H1 (cell line): ENCODE results near the gene RMND5B. TPM values are rescaled to one million over a fixed set of nuclear protein-coding genes. Genes with fewer than 3 reads are reported as not detected.
A peak's percentile ranks its signal among the peaks of the same experiment; 100 is the strongest.

Source experiments
- CTCF ChIA-PET: fragments of 300-600 bp; sonication (Branson Sonifier 250); formaldehyde crosslinking; loops from one replicate; lab custom pipeline; 2021; ENCODE audit not compliant: partially characterized antibody; lab: Charles Lee
- POLR2A ChIA-PET: fragments of 300-600 bp; sonication (Branson Sonifier 250); formaldehyde crosslinking; loops from one replicate; lab custom pipeline; 2021; ENCODE audit warnings: inconsistent platforms; ENCODE audit not compliant: partially characterized antibody; lab: Charles Lee
- DNase-seq, 2 experiments: peaks; one replicate each; pipeline versions ENCODE4 v3.0.0 to v3.0.0-alpha.2; 2010 to 2022; ENCODE audit warnings: low spot score in 2 of 2, low read depth in 1 of 2, mixed read lengths in 1 of 2
- FAIRE-seq: peaks from 2 replicates; lab custom pipeline; 2011; peaks lifted over from hg19 to GRCh38; lab: Jason Lieb, UNC
- H2AFZ ChIP-seq: 2 replicates; pipeline ENCODE4 v1.8.1; 2012; ENCODE audit warnings: low read length, inconsistent platforms
- H2AK5ac ChIP-seq: 2 replicates; pipeline ENCODE4 v1.6.1; 2013; ENCODE audit warnings: low read depth, low read length
- H2BK120ac ChIP-seq: replicated peaks from 2 replicates; pipeline ENCODE3; 2013; ENCODE audit warnings: low read depth, low read length, inconsistent platforms
- H2BK12ac ChIP-seq: 2 replicates; pipeline ENCODE4 v1.6.1; 2013; ENCODE audit warnings: low read depth, low read length
- H2BK15ac ChIP-seq: 2 replicates; pipeline ENCODE4 v1.6.1; 2013; ENCODE audit warnings: low read length
- H2BK20ac ChIP-seq: 2 replicates; pipeline ENCODE4 v1.6.1; 2013; ENCODE audit warnings: low read length
- H2BK5ac ChIP-seq: 2 replicates; pipeline ENCODE4 v1.6.1; 2013; ENCODE audit warnings: low read depth, low read length
- H3K14ac ChIP-seq: 2 replicates; pipeline ENCODE4 v1.6.1; 2013; ENCODE audit warnings: inconsistent platforms; ENCODE audit not compliant: insufficient read length
- H3K18ac ChIP-seq: 2 replicates; pipeline ENCODE4 v1.6.1; 2013; ENCODE audit warnings: low read length; ENCODE audit errors: extremely low read depth
- H3K23ac ChIP-seq: 2 replicates; pipeline ENCODE4 v1.6.1; 2013; ENCODE audit warnings: inconsistent platforms; ENCODE audit not compliant: insufficient read length
- H3K23me2 ChIP-seq: 2 replicates; pipeline ENCODE4 v1.6.1; 2013; ENCODE audit warnings: low read depth, low read length
- H3K27ac ChIP-seq: 2 replicates; pipeline ENCODE4 v1.6.1; 2011; ENCODE audit warnings: low read depth, low read length, inconsistent platforms
- H3K27me3 ChIP-seq, 4 experiments: replicated peaks in 1 of 4; 1 replicate in 1 of 4; 2 replicates in 3 of 4; pipeline versions ENCODE4 v1.6.1 to v1.8.1; 2011 to 2013; ENCODE audit warnings: low read length in 3 of 4, mild to moderate bottlenecking in 3 of 4, inconsistent platforms in 2 of 4, mixed read lengths in 2 of 4, moderate library complexity in 1 of 4; ENCODE audit not compliant: control insufficient read depth in 3 of 4, insufficient read depth in 3 of 4; ENCODE audit errors: extremely low read depth in 1 of 4
- H3K36me3 ChIP-seq, 4 experiments: 2 replicates each; pipeline versions ENCODE4 v1.6.1 to v1.8.1; 2011 to 2013; ENCODE audit warnings: mild to moderate bottlenecking in 4 of 4, low read length in 3 of 4, moderate library complexity in 2 of 4, control low read depth in 1 of 4, inconsistent platforms in 1 of 4; ENCODE audit not compliant: insufficient read depth in 4 of 4, control insufficient read depth in 2 of 4
- H3K4ac ChIP-seq: replicated peaks from 2 replicates; pipeline ENCODE3; 2013; ENCODE audit warnings: low read length, low read depth, mixed read lengths, inconsistent platforms; ENCODE audit not compliant: insufficient read length
- H3K4me1 ChIP-seq, 4 experiments: replicated peaks in 1 of 4; 1 replicate in 1 of 4; 2 replicates in 3 of 4; pipeline versions ENCODE4 v1.6.1 to v1.8.1; 2011 to 2013; ENCODE audit warnings: low read length in 3 of 4, inconsistent platforms in 2 of 4, mixed read lengths in 1 of 4; ENCODE audit not compliant: insufficient read depth in 4 of 4, control insufficient read depth in 3 of 4
- H3K4me2 ChIP-seq, 2 experiments: 2 replicates each; pipeline versions ENCODE4 v1.6.1 to v1.8.1; 2011 to 2013; ENCODE audit warnings: low read depth in 2 of 2, low read length in 2 of 2, control low read depth in 1 of 2, inconsistent platforms in 1 of 2, mild to moderate bottlenecking in 1 of 2; ENCODE audit not compliant: insufficient read depth in 1 of 2
- H3K4me3 ChIP-seq, 4 experiments: fragments of 200-600, 300-600 bp in 1 of 4; sonication (generic), shearing (Covaris generic), sonication (Bioruptor Twin) in 1 of 4; 2 replicates each; pipeline versions ENCODE4 v1.5.1 to v1.8.1; 2011 to 2016; ENCODE audit warnings: low read length in 4 of 4, low read depth in 3 of 4, control low read depth in 2 of 4, inconsistent platforms in 2 of 4, mild to moderate bottlenecking in 2 of 4, mixed read lengths in 1 of 4, moderate library complexity in 1 of 4; ENCODE audit not compliant: insufficient read depth in 2 of 4; ENCODE audit errors: extremely low read depth in 1 of 4
- H3K56ac ChIP-seq: replicated peaks from 2 replicates; pipeline ENCODE3; 2013; ENCODE audit warnings: low read depth, mild to moderate bottlenecking, mixed read lengths, low read length, inconsistent platforms; ENCODE audit not compliant: insufficient read length
- H3K79me1 ChIP-seq: 2 replicates; pipeline ENCODE4 v1.6.1; 2013; ENCODE audit warnings: low read depth, low read length, control low read depth
- H3K79me2 ChIP-seq, 2 experiments: 2 replicates each; pipeline versions ENCODE4 v1.6.1 to v1.8.1; 2012 to 2013; ENCODE audit warnings: low read length in 2 of 2, mild to moderate bottlenecking in 2 of 2, inconsistent platforms in 1 of 2; ENCODE audit not compliant: insufficient read depth in 2 of 2, control insufficient read depth in 1 of 2
- H3K9ac ChIP-seq, 4 experiments: replicated peaks in 1 of 4; 1 replicate in 1 of 4; 2 replicates in 3 of 4; pipeline versions ENCODE4 v1.6.1 to v1.8.1; 2011 to 2013; ENCODE audit warnings: low read depth in 3 of 4, low read length in 3 of 4, control low read depth in 2 of 4, mild to moderate bottlenecking in 2 of 4, moderate library complexity in 2 of 4, inconsistent platforms in 1 of 4; ENCODE audit errors: extremely low read depth in 1 of 4
- H3K9me3 ChIP-seq, 2 experiments: 2 replicates each; pipeline versions ENCODE4 v1.6.1 to v1.8.1; 2012 to 2013; ENCODE audit warnings: mild to moderate bottlenecking in 2 of 2, moderate library complexity in 2 of 2, control low read depth in 1 of 2, inconsistent platforms in 1 of 2, low read depth in 1 of 2, low read length in 1 of 2, mixed read lengths in 1 of 2; ENCODE audit not compliant: insufficient read depth in 2 of 2
- H4K20me1 ChIP-seq, 2 experiments: replicated peaks in 1 of 2; 2 replicates each; pipeline versions ENCODE3 to v1.8.1; 2011 to 2013; ENCODE audit warnings: inconsistent platforms in 2 of 2, low read length in 2 of 2, mild to moderate bottlenecking in 1 of 2; ENCODE audit not compliant: insufficient read depth in 2 of 2, control insufficient read depth in 1 of 2
- H4K5ac ChIP-seq: 2 replicates; pipeline ENCODE4 v1.6.1; 2013; ENCODE audit warnings: low read length, low read depth, mixed read lengths, inconsistent platforms; ENCODE audit not compliant: insufficient read length
- H4K8ac ChIP-seq: 2 replicates; pipeline ENCODE4 v1.8.0; 2013; ENCODE audit warnings: mild to moderate bottlenecking, moderate library complexity, low read length, inconsistent platforms; ENCODE audit not compliant: insufficient read depth; ENCODE audit errors: extremely low read depth
- H4K91ac ChIP-seq: replicated peaks from 2 replicates; pipeline ENCODE3; 2013; ENCODE audit warnings: low read length, mixed read lengths, inconsistent platforms; ENCODE audit not compliant: insufficient read length
- BRCA1 ChIP-seq: IDR thresholded peaks from 2 replicates; pipeline ENCODE4 v1.6.1; 2012; ENCODE audit warnings: low read depth, low read length, improper control_type of control experiment
- EP300 ChIP-seq, 2 experiments: IDR thresholded peaks; 1 replicate in 1 of 2; 2 replicates in 1 of 2; pipeline ENCODE4 v1.6.1; 2011 to 2012; ENCODE audit warnings: low read depth in 2 of 2, low read length in 2 of 2, mild to moderate bottlenecking in 2 of 2, borderline replicate concordance in 1 of 2, inconsistent platforms in 1 of 2, moderate library complexity in 1 of 2
- GTF2F1 ChIP-seq: IDR thresholded peaks from 2 replicates; pipeline ENCODE4 v1.6.1; 2012; ENCODE audit warnings: low read depth, low read length, improper control_type of control experiment, borderline replicate concordance
- JUN ChIP-seq: IDR thresholded peaks from 2 replicates; pipeline ENCODE4 v1.6.1; 2011; ENCODE audit warnings: low read depth, mild to moderate bottlenecking, improper control_type of control experiment, low read length
- SP2 ChIP-seq: IDR thresholded peaks from 2 replicates; pipeline ENCODE4 v1.6.1; 2012; ENCODE audit warnings: mild to moderate bottlenecking, low read length, inconsistent platforms
- WGBS, 2 experiments: shearing (Covaris generic) in 1 of 2; methylation state at CpG; one replicate each; pipeline versions ENCODE4 v1.1.6 to v1.1.7; 2013 to 2015; ENCODE audit warnings: low lambda C conversion rate in 2 of 2, mixed read lengths in 2 of 2, inconsistent platforms in 1 of 2, low coverage in 1 of 2, missing lambda C conversion rate in 1 of 2; ENCODE audit not compliant: insufficient replicate concordance in 2 of 2, insufficient coverage in 1 of 2, insufficient read length in 1 of 2; ENCODE audit errors: extremely low coverage in 1 of 2, missing lambda C conversion rate in 1 of 2; 5-methylcytosine and 5-hydroxymethylcytosine counted together
- polyA plus RNA-seq, 7 experiments: library from polyadenylated mRNA; depleted of rRNA in 3 of 7; stranded (reverse) in 5 of 7; unstranded in 2 of 7; fragments of >200 nt in 5 of 7; fragments of 200-250 nt in 2 of 7; gene quantifications; 1 replicate in 5 of 7; 2 replicates in 1 of 7; 4 replicates in 1 of 7; pipeline versions ENCODE4 v1.2.1 to v1.2.3, GENCODE V29; 2011 to 2013; ENCODE audit warnings: missing spikeins in 2 of 7, mixed read lengths in 2 of 7
- total RNA-seq: library from RNA; stranded (reverse); fragmentation: NEBNext Ultra II Directional; extraction: Animal tissue kit (Norgen Biotek cat#: 25700); gene quantifications from 2 replicates; pipeline ENCODE4 v1.2.1, GENCODE V29; 2021
- TF ChIP-seq, protein P1 (sequence below): IDR thresholded peaks from 2 replicates; pipeline ENCODE4 v1.6.1; 2012; ENCODE audit warnings: low read length, inconsistent platforms
- TF ChIP-seq, protein P2 (sequence below): IDR thresholded peaks from 2 replicates; pipeline ENCODE4 v1.6.1; 2012; ENCODE audit warnings: inconsistent platforms

Gene RMND5B
- total and polyA plus RNA-seq, 2 of the 8 experiments (the other 6 are each of a cell fraction or from before 2014, with no cell fraction given): 75.9 to 90.2 TPM

DNA sequence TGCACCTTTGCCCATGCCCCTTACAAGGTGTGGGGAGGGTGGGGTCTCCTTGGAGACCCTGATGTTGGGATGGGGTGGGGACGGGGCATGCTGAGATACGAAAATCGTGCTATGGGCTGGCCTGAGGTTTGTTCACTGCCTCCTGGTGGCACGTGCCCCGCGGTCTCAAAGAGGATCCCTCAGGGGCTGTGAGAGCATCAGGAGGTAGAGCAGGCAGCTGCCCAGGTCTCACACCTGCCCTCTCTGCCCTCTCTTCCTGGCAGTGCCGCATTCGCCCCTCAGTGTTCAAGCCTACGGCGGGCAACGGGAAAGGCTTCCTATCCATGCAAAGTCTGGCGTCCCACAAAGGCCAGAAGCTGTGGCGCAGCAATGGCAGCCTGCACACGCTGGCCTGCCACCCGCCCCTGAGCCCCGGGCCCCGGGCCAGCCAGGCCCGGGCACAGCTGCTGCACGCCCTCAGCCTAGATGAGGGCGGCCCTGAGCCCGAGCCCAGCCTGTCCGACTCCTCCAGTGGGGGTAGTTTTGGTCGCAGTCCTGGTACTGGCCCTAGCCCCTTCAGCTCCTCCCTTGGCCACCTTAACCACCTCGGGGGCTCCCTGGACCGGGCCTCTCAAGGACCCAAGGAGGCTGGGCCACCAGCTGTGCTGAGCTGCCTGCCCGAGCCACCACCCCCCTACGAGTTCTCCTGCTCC lies 10.8 kb upstream of the RMND5B start:
- H3K4me2 ChIP-seq: no peak overlapping the region
- H2BK20ac ChIP-seq: no peak overlapping the region
- no peak overlapping the region for H3K56ac ChIP-seq
- peaks cover 9 to 29% (median 20%) of the 10 kb centered on the region in 4 experiments; a peak in 7 of 8 replicates for H3K36me3 ChIP-seq
- DNase-seq (no peak), FAIRE-seq (no peak)
- H3K23ac ChIP-seq: no peak overlapping the region
- H2AK5ac ChIP-seq: peak overlapping the region; percentile 30; the same call in 1 of the 2 replicates
- no peak overlapping the region for H4K5ac ChIP-seq
- H4K8ac ChIP-seq: no peak overlapping the region
- no peak overlapping the region for H3K14ac ChIP-seq
- no peak overlapping the region for H3K4ac ChIP-seq
- H2BK5ac ChIP-seq: peak overlapping the region; percentile 85
- H3K18ac ChIP-seq: no peak overlapping the region; the same call in 1 of the 2 replicates
- peaks cover 6 to 69% (median 42%) of the 10 kb centered on the region in 4 experiments for H3K4me1 ChIP-seq
- H3K27me3 ChIP-seq: no peaks in the 10 kb centered on the region
- H3K4me3 ChIP-seq: no peak overlapping the region
- POLR2A ChIA-PET: interaction anchor here (0.6 to 40.7 kb wide), 9 partner anchors 4 to 88 kb away, joined by 3 to 1250 read pairs (median 5); partner anchors contain the start of genes HNRNPAB, N4BP3, NHP2 and RMND5B
- H4K20me1 ChIP-seq: peaks cover 7 to 17% of the 10 kb centered on the region in 2 experiments
- H2BK15ac ChIP-seq: no peak overlapping the region
- H3K79me2 ChIP-seq: peaks cover 10 to 64% of the 10 kb centered on the region in 2 experiments; a peak in 3 of 4 replicates
- no peak overlapping the region for H4K91ac ChIP-seq
- CTCF ChIA-PET: interaction anchor here (0.6 to 12.9 kb wide), 21 partner anchors 9 to 610 kb away, joined by 3 to 189 read pairs (median 6); partner anchors contain the start of genes NHP2, RMND5B and ZNF354A
- H3K27ac ChIP-seq: no peak overlapping the region
- peak overlapping the region; percentile 60; the same call in 1 of the 2 replicates for H2BK12ac ChIP-seq
- peaks cover 6% of the 10 kb centered on the region for H3K23me2 ChIP-seq
- 92% methylated on average over 21 of the region's 27 CpGs; no CpG with 5 or more reads in 1 of the 2 experiments for WGBS, 2 experiments
- H3K9ac ChIP-seq: no peak overlapping the region
- no peaks in the 10 kb centered on the region for H3K9me3 ChIP-seq
- H2AFZ ChIP-seq: no peak overlapping the region
- peaks cover 27% of the 10 kb centered on the region for H3K79me1 ChIP-seq
- H2BK120ac ChIP-seq: no peak overlapping the region
- TF ChIP-seq, protein P1, sequence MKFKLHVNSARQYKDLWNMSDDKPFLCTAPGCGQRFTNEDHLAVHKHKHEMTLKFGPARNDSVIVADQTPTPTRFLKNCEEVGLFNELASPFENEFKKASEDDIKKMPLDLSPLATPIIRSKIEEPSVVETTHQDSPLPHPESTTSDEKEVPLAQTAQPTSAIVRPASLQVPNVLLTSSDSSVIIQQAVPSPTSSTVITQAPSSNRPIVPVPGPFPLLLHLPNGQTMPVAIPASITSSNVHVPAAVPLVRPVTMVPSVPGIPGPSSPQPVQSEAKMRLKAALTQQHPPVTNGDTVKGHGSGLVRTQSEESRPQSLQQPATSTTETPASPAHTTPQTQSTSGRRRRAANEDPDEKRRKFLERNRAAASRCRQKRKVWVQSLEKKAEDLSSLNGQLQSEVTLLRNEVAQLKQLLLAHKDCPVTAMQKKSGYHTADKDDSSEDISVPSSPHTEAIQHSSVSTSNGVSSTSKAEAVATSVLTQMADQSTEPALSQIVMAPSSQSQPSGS: no peak
- TF ChIP-seq GTF2F1 (no peak), JUN (no peak), BRCA1 (no peak), SP2 (no peak), EP300 (IDR thresholded peaks at IDR 0.05; ENCODE audit: borderline replicate concordance in 1 of 2, low read depth in 2 of 2, low read length in 2 of 2) (no peak)
- TF ChIP-seq, protein P2, sequence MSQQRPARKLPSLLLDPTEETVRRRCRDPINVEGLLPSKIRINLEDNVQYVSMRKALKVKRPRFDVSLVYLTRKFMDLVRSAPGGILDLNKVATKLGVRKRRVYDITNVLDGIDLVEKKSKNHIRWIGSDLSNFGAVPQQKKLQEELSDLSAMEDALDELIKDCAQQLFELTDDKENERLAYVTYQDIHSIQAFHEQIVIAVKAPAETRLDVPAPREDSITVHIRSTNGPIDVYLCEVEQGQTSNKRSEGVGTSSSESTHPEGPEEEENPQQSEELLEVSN: no peak
